Measurements from ENCODE around the gene JPH2. TPM values are rescaled to one million over a fixed set of nuclear protein-coding genes. Genes with fewer than 3 reads are reported as not detected.

Gene JPH2
- total and polyA plus RNA-seq, 2 of the 4 experiments (the other 2 are of a cell fraction): 0.44 to 0.54 TPM

DNA sequence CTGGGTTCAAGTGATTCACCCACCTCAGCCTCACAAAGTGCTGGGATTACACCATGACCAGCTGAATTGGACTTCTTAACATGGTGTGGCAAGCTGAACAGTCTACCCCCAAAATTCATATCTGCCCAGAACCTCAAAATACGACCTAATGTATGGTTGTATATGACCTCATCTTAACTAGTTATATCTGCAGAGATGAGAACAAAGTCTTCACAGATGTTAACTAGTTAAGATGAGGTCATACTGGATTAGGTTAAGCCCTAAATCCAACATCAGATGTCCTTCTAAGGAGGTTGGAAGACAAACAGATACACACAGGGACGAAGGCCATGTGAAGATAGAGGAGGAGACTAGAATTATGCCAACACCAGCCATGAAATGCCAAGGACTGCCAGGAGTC, 102.5 kb downstream of the JPH2 start:
- H2AK9ac ChIP-seq (replicated peaks; ENCODE audit: low read depth, low read length, poor library complexity): no peak overlapping the region
- TF ChIP-seq FOS (IDR thresholded peaks at IDR 0.05; ENCODE audit: low read depth, low read length) (no peak), MAZ (IDR thresholded peaks at IDR 0.05; ENCODE audit: borderline replicate concordance, low read depth, low read length) (no peak), SMC3 (IDR thresholded peaks at IDR 0.05; ENCODE audit: low read depth, low read length) (no peak), RAD21 (IDR thresholded peaks at IDR 0.05; ENCODE audit: low read length) (no peak), RFX5 (IDR thresholded peaks at IDR 0.05; ENCODE audit: low read depth, low read length) (no peak), CHD1 (IDR thresholded peaks at IDR 0.05; ENCODE audit: low read depth, low read length) (no peak), BHLHE40 (IDR thresholded peaks at IDR 0.05; ENCODE audit: low read depth, low read length) (no peak), POLR2A (IDR thresholded peaks at IDR 0.05; ENCODE audit: low read depth, low read length) (no peak), NFE2L2 (IDR thresholded peaks at IDR 0.05; ENCODE audit: low read depth, low read length) (no peak)
- TF ChIP-seq, protein P1, sequence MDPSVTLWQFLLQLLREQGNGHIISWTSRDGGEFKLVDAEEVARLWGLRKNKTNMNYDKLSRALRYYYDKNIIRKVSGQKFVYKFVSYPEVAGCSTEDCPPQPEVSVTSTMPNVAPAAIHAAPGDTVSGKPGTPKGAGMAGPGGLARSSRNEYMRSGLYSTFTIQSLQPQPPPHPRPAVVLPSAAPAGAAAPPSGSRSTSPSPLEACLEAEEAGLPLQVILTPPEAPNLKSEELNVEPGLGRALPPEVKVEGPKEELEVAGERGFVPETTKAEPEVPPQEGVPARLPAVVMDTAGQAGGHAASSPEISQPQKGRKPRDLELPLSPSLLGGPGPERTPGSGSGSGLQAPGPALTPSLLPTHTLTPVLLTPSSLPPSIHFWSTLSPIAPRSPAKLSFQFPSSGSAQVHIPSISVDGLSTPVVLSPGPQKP (IDR thresholded peaks at IDR 0.05; ENCODE audit: borderline replicate concordance, low read depth, low read length): no peak
- TF ChIP-seq, protein P2, sequence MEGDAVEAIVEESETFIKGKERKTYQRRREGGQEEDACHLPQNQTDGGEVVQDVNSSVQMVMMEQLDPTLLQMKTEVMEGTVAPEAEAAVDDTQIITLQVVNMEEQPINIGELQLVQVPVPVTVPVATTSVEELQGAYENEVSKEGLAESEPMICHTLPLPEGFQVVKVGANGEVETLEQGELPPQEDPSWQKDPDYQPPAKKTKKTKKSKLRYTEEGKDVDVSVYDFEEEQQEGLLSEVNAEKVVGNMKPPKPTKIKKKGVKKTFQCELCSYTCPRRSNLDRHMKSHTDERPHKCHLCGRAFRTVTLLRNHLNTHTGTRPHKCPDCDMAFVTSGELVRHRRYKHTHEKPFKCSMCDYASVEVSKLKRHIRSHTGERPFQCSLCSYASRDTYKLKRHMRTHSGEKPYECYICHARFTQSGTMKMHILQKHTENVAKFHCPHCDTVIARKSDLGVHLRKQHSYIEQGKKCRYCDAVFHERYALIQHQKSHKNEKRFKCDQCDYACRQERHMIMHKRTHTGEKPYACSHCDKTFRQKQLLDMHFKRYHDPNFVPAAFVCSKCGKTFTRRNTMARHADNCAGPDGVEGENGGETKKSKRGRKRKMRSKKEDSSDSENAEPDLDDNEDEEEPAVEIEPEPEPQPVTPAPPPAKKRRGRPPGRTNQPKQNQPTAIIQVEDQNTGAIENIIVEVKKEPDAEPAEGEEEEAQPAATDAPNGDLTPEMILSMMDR (conservative IDR thresholded peaks at IDR 0.05; ENCODE audit: low read depth, low read length): no peak
- H3K4me3 ChIP-seq (ENCODE audit: insufficient read depth, low read depth, low read length): no peak overlapping the region
- H2BK120ac ChIP-seq (ENCODE audit: low read depth, low read length): no peak overlapping the region
- ChIA-PET CTCF (no interaction called here), POLR2A (ENCODE audit: unreplicated experiment) (no interaction called here)
- no peak for DNase-seq
- H3K4me1 ChIP-seq (ENCODE audit: control insufficient read depth, insufficient read depth, low read length): peaks cover 11% of the 10 kb centered on the region
- H3K9me3 ChIP-seq (ENCODE audit: control insufficient read depth, insufficient read depth, low read length): no peaks in the 10 kb centered on the region
- H2BK15ac ChIP-seq (ENCODE audit: low read depth, low read length): no peak overlapping the region
- no TSS peak for BruUV-seq (replicated peaks)
- H3K18ac ChIP-seq (ENCODE audit: low read depth, low read length): no peak overlapping the region
- ATAC-seq (ENCODE audit: low read depth): no peak
- dilution Hi-C loops (cut with HindIII; ENCODE audit: low sequenced_read_pairs, unreplicated experiment) (no loop called here), intact Hi-C loops (cut with micrococcal nuclease) (loop anchor here (5.0 kb wide), 1 partner anchor 622 kb away; no protein-coding TSS in a partner anchor), in situ Hi-C loops (cut with MboI; ENCODE audit: low sequenced_read_pairs) (loop anchor here (5.0 kb wide), 2 partner anchors 332 to 547 kb away; no protein-coding TSS in a partner anchor)
- no peaks in the 10 kb centered on the region for H4K20me1 ChIP-seq (ENCODE audit: insufficient read depth, low read length)
- no peak overlapping the region for H2BK5ac ChIP-seq (ENCODE audit: low read depth, low read length, poor library complexity, severe bottlenecking)
- H4K5ac ChIP-seq (ENCODE audit: low read depth, low read length): no peak overlapping the region
- H3K27ac ChIP-seq (ENCODE audit: insufficient read depth, low read length): no peak overlapping the region
- H3K9me1 ChIP-seq (ENCODE audit: insufficient read depth, low read length): peaks cover 5% of the 10 kb centered on the region
- H3K56ac ChIP-seq (ENCODE audit: extremely low read depth, insufficient read depth, low read length): no peak overlapping the region
- H2AFZ ChIP-seq (replicated peaks; ENCODE audit: low read length, poor library complexity): no peak overlapping the region
- H3K27me3 ChIP-seq (ENCODE audit: control insufficient read depth, insufficient read depth, low read length): no peaks in the 10 kb centered on the region
- H3K4ac ChIP-seq (ENCODE audit: low read depth, low read length): no peak overlapping the region
- H2AK5ac ChIP-seq (ENCODE audit: low read depth, low read length): no peak overlapping the region
- H2BK20ac ChIP-seq (ENCODE audit: low read depth, low read length): no peak overlapping the region
- H3K79me1 ChIP-seq (ENCODE audit: low read depth in 1 of 2, low read length in 2 of 2): no peaks in the 10 kb centered on the region
- no peak overlapping the region for H3K9ac ChIP-seq (ENCODE audit: low read depth, low read length)
- no peak overlapping the region for H4K8ac ChIP-seq (ENCODE audit: low read depth in 2 of 2, low read length in 2 of 2)
- H3K23ac ChIP-seq (ENCODE audit: low read depth, low read length): no peak overlapping the region
- WGBS, 2 experiments (ENCODE audit: extremely low coverage in 2 of 2, insufficient read length in 1 of 2): no CpG with 5 or more reads among the region's 2 CpGs
- no peak overlapping the region for H4K91ac ChIP-seq (ENCODE audit: insufficient read depth, low read depth, low read length)
- no peak overlapping the region for H3K14ac ChIP-seq (replicated peaks; ENCODE audit: low read depth, low read length)
- no peak overlapping the region for H3K4me2 ChIP-seq (ENCODE audit: low read depth, low read length)
- H3K36me3 ChIP-seq (ENCODE audit: control insufficient read depth, insufficient read depth, low read length): no peaks in the 10 kb centered on the region
